Adrenal gland (tissue), 5 donors: ENCODE results near the gene AKR1C8.

ENCODE experiments used
- CTCF ChIP-seq, 6 experiments: fragments of 450-650 bp in 4 of 6; fragments of 200-600 bp in 2 of 6; sonication (generic) in 1 of 6; IDR thresholded peaks; 1 replicate in 5 of 6; 2 replicates in 1 of 6; pipeline versions ENCODE4 v1.5.1 to v1.8.0; 2016 to 2021; ENCODE audit warnings: antibody characterized with exemption in 6 of 6, mild to moderate bottlenecking in 2 of 6, moderate library complexity in 1 of 6
- POLR2A ChIP-seq, 2 donors: fragments of 450-650 bp; IDR thresholded peaks; one replicate each; pipeline ENCODE4 v1.6.1; 2017; ENCODE audit warnings: antibody characterized with exemption in 2 of 2, mild to moderate bottlenecking in 2 of 2, moderate library complexity in 1 of 2
- donor health status: DM: no; HTN: no; CAD: no.

- TF ChIP-seq POLR2A (IDR thresholded peaks at IDR 0.05) (no peak), CTCF (IDR thresholded peaks at IDR 0.05) (no peak)
These were observed 25.8 kb downstream of the AKR1C8 start for GRCh38 chr10:5159126-5159525.
